ENCODE results near the gene TRIM72.

- TF ChIP-seq CTCF (conservative IDR thresholded peaks at IDR 0.05 in 1 of 2, IDR thresholded peaks at IDR 0.05 in 1 of 2; ENCODE audit: extremely low read depth in 1 of 2, insufficient read depth in 1 of 2, low read depth in 1 of 2, low read length in 2 of 2), result no peak
- no peak for TF ChIP-seq EZH2 (IDR thresholded peaks at IDR 0.05; ENCODE audit: borderline replicate concordance, low read length)
Measured at GRCh38 chr16:31256466-31256865, 42.5 kb downstream of the TRIM72 start.
